Breast epithelium (tissue), 3 donors: Measurements from ENCODE around the gene CFHR1.

Source experiments
- CTCF ChIP-seq, 3 donors: fragments of 450-650 bp; IDR thresholded peaks; one replicate each; pipeline ENCODE4 v1.5.1; 2016 to 2017; ENCODE audit warnings: antibody characterized with exemption in 3 of 3, mild to moderate bottlenecking in 3 of 3, moderate library complexity in 3 of 3
- POLR2A ChIP-seq: fragments of 450-650 bp; IDR thresholded peaks from one replicate; pipeline ENCODE4 v1.6.1; 2016; ENCODE audit warnings: antibody characterized with exemption, mild to moderate bottlenecking, moderate library complexity
- POLR2AphosphoS5 ChIP-seq, 3 donors: sonication (generic); formaldehyde crosslinking; IDR thresholded peaks; one replicate each; pipeline ENCODE4 v1.6.1; 2017; ENCODE audit warnings: antibody characterized with exemption in 3 of 3

- TF ChIP-seq CTCF (IDR thresholded peaks at IDR 0.05) (no peak), POLR2A (no peak), POLR2AphosphoS5 (IDR thresholded peaks at IDR 0.05) (no peak)
Measured at GRCh38 chr1:196808529-196809235, 10.8 kb upstream of the CFHR1 start.
